ENCODE results near the gene TUBB1. TPM values are rescaled to one million over a fixed set of nuclear protein-coding genes. Genes with fewer than 3 reads are reported as not detected.

The TUBB1 gene
- total RNA-seq, 1 experiment from 2014 or later: not detected

GRCh38 chr20:58989196-58989595, 30.0 kb upstream of the TUBB1 start:
- H3K9me3 Mint-ChIP-seq (ENCODE audit: unreplicated experiment): no peaks in the 10 kb centered on the region
- no peak overlapping the region for H3K4me3 Mint-ChIP-seq (ENCODE audit: unreplicated experiment)
- H3K36me3 Mint-ChIP-seq (ENCODE audit: insufficient read depth, unreplicated experiment): peaks cover 83% of the 10 kb centered on the region
- BruUV-seq (replicated peaks): no TSS peak
- TF ChIP-seq CTCF (IDR thresholded peaks at IDR 0.05; ENCODE audit: unreplicated experiment): no peak
- ChIA-PET POLR2A (interaction anchor here (1.0 to 2.1 kb wide), 3 partner anchors 10 to 110 kb away, joined by 3 to 4 read pairs (median 4); no protein-coding TSS in a partner anchor), CTCF (interaction anchor here (0.6 to 1.1 kb wide), 4 partner anchors 17 to 922 kb away, joined by 3 to 5 read pairs (median 4); no protein-coding TSS in a partner anchor)
- no peak for DNase-seq (ENCODE audit: unreplicated experiment)
- intact Hi-C loops (cut with micrococcal nuclease): no loop called here
- H3K27ac Mint-ChIP-seq (ENCODE audit: low read depth, unreplicated experiment): no peak overlapping the region
- no peaks in the 10 kb centered on the region for H3K27me3 Mint-ChIP-seq (ENCODE audit: insufficient read depth, unreplicated experiment)
- H3K4me1 Mint-ChIP-seq (ENCODE audit: insufficient read depth, unreplicated experiment): peaks cover 6% of the 10 kb centered on the region

GRCh38 chr20:58990651-58991445, 28.4 kb upstream of the TUBB1 start:
- BruUV-seq (replicated peaks): no TSS peak
- no peak for TF ChIP-seq CTCF (IDR thresholded peaks at IDR 0.05; ENCODE audit: unreplicated experiment)
- H3K36me3 Mint-ChIP-seq (ENCODE audit: insufficient read depth, unreplicated experiment): peaks cover 97% of the 10 kb centered on the region
- H3K4me3 Mint-ChIP-seq (ENCODE audit: unreplicated experiment): no peak overlapping the region
- ChIA-PET CTCF (interaction anchor here (0.6 to 1.3 kb wide), 5 partner anchors 7 to 1073 kb away, joined by 3 read pairs; no protein-coding TSS in a partner anchor), POLR2A (interaction anchor here (1.4 to 2.1 kb wide), 2 partner anchors 8 to 19 kb away, joined by 4 read pairs; no protein-coding TSS in a partner anchor)
- H3K27ac Mint-ChIP-seq (ENCODE audit: low read depth, unreplicated experiment): no peak overlapping the region
- no peaks in the 10 kb centered on the region for H3K9me3 Mint-ChIP-seq (ENCODE audit: unreplicated experiment)
- intact Hi-C loops (cut with micrococcal nuclease): no loop called here
- no peaks in the 10 kb centered on the region for H3K4me1 Mint-ChIP-seq (ENCODE audit: insufficient read depth, unreplicated experiment)
- no peak for DNase-seq (ENCODE audit: unreplicated experiment)
- H3K27me3 Mint-ChIP-seq (ENCODE audit: insufficient read depth, unreplicated experiment): no peaks in the 10 kb centered on the region

GRCh38 chr20:58991715-58992114, 27.5 kb upstream of the TUBB1 start:
- POLR2A ChIA-PET: no interaction called here
- H3K4me1 Mint-ChIP-seq (ENCODE audit: insufficient read depth, unreplicated experiment): no peaks in the 10 kb centered on the region
- H3K27me3 Mint-ChIP-seq (ENCODE audit: insufficient read depth, unreplicated experiment): no peaks in the 10 kb centered on the region
- H3K27ac Mint-ChIP-seq (ENCODE audit: low read depth, unreplicated experiment): no peak overlapping the region
- no peak overlapping the region for H3K4me3 Mint-ChIP-seq (ENCODE audit: unreplicated experiment)
- TF ChIP-seq CTCF (IDR thresholded peaks at IDR 0.05; ENCODE audit: unreplicated experiment): no peak
- H3K9me3 Mint-ChIP-seq (ENCODE audit: unreplicated experiment): no peaks in the 10 kb centered on the region
- intact Hi-C loops (cut with micrococcal nuclease): no loop called here
- H3K36me3 Mint-ChIP-seq (ENCODE audit: insufficient read depth, unreplicated experiment): peaks cover 100% of the 10 kb centered on the region
- no peak for DNase-seq (ENCODE audit: unreplicated experiment)
- CTCF ChIA-PET: interaction anchor here (1.1 kb wide), 1 partner anchor 9 kb away, joined by 4 read pairs; no protein-coding TSS in a partner anchor
- no TSS peak for BruUV-seq (replicated peaks)

- TF ChIP-seq CTCF (IDR thresholded peaks at IDR 0.05; ENCODE audit: unreplicated experiment): no peak
- H3K36me3 Mint-ChIP-seq (ENCODE audit: insufficient read depth, unreplicated experiment): peaks cover 93% of the 10 kb centered on the region
- POLR2A ChIA-PET: interaction anchor here (1.0 to 1.5 kb wide), 3 partner anchors 10 to 40 kb away, joined by 3 to 11 read pairs (median 10); partner anchors contain the start of gene ATP5F1E
- H3K4me1 Mint-ChIP-seq (ENCODE audit: insufficient read depth, unreplicated experiment): no peaks in the 10 kb centered on the region
- no peak overlapping the region for H3K4me3 Mint-ChIP-seq (ENCODE audit: unreplicated experiment)
- CTCF ChIA-PET: interaction anchor here (1.0 kb wide), 2 partner anchors 13 to 92 kb away, joined by 3 to 5 read pairs; no protein-coding TSS in a partner anchor
- no peaks in the 10 kb centered on the region for H3K9me3 Mint-ChIP-seq (ENCODE audit: unreplicated experiment)
- DNase-seq (ENCODE audit: unreplicated experiment): no peak
- H3K27me3 Mint-ChIP-seq (ENCODE audit: insufficient read depth, unreplicated experiment): no peaks in the 10 kb centered on the region
- intact Hi-C loops (cut with micrococcal nuclease): no loop called here
- no TSS peak for BruUV-seq (replicated peaks)
- H3K27ac Mint-ChIP-seq (ENCODE audit: low read depth, unreplicated experiment): no peak overlapping the region
Measured at GRCh38 chr20:58992911-58993310, 26.3 kb upstream of the TUBB1 start.
